GM12801 (cell line): ENCODE data around the gene LBX1.

Experiments used
- CTCF ChIP-seq: IDR thresholded peaks from one replicate; pipeline ENCODE4 v1.5.1; 2011; ENCODE audit warnings: control low read depth; ENCODE audit not compliant: insufficient read length; ENCODE audit errors: extremely low read depth

Gene LBX1

GRCh38 chr10:101257084-101257483 lies 27.8 kb upstream of the LBX1 start:
- TF ChIP-seq CTCF = no peak

GRCh38 chr10:101256387-101256786 lies 27.1 kb upstream of the LBX1 start:
- TF ChIP-seq CTCF = no peak

- TF ChIP-seq CTCF = no peak
Observed at GRCh38 chr10:101250136-101250535, 20.9 kb upstream of the LBX1 start.

- no peak for TF ChIP-seq CTCF
Observed at GRCh38 chr10:101249171-101249581, 19.9 kb upstream of the LBX1 start.

- no peak for TF ChIP-seq CTCF
Observed at GRCh38 chr10:101246639-101247038, 17.4 kb upstream of the LBX1 start.

GRCh38 chr10:101244321-101245050 lies 15.2 kb upstream of the LBX1 start:
- no peak for TF ChIP-seq CTCF

GRCh38 chr10:101241840-101242707 lies 12.8 kb upstream of the LBX1 start:
- no peak for TF ChIP-seq CTCF
